GM23338 (cell line): ENCODE data around the gene GRIA2. TPM values are rescaled to one million over a fixed set of nuclear protein-coding genes. Genes with fewer than 3 reads are reported as not detected.

ENCODE experiments used
- ATAC-seq: fragments of 200-7000 bp; cut with Tn5 transposase; 3 replicates; pipeline ENCODE4 v1.9.1; 2020
- DNase-seq: peaks from one replicate; pipeline ENCODE4 v3.0.0-alpha.2; 2015; ENCODE audit warnings: low spot score
- H2AFZ ChIP-seq: fragments of 200-600 bp; sonication (generic); 2 replicates; pipeline ENCODE4 v1.8.0; 2016; ENCODE audit warnings: antibody characterized with exemption, mild to moderate bottlenecking, moderate library complexity
- H3F3A ChIP-seq: fragments of 200-600 bp; sonication (generic); replicated peaks from 2 replicates; pipeline ENCODE4 v1.8.0; 2017; ENCODE audit warnings: antibody characterized with exemption, mixed run types, low read depth
- H3K27ac ChIP-seq: fragments of 200-600 bp; sonication (generic); 2 replicates; pipeline ENCODE4 v1.6.1; 2016; ENCODE audit warnings: low read depth
- H3K27me3 ChIP-seq: fragments of 200-600 bp; sonication (generic); 2 replicates; pipeline ENCODE4 v1.8.0; 2016; ENCODE audit warnings: mild to moderate bottlenecking, mixed run types, moderate library complexity; ENCODE audit not compliant: insufficient read depth
- H3K36me3 ChIP-seq: fragments of 200-600 bp; sonication (generic); 2 replicates; pipeline ENCODE4 v1.8.0; 2016; ENCODE audit warnings: mild to moderate bottlenecking; ENCODE audit not compliant: insufficient read depth
- H3K4me1 ChIP-seq: fragments of 200-600 bp; sonication (generic); 2 replicates; pipeline ENCODE4 v1.8.0; 2016; ENCODE audit warnings: mild to moderate bottlenecking, moderate library complexity; ENCODE audit not compliant: insufficient read depth
- H3K4me2 ChIP-seq: fragments of 200-600 bp; sonication (generic); 2 replicates; pipeline ENCODE4 v1.7.1; 2017; ENCODE audit warnings: mixed run types
- H3K4me3 ChIP-seq: fragments of 200-600 bp; sonication (generic); 2 replicates; pipeline ENCODE4 v1.6.1; 2016; ENCODE audit warnings: mixed run types
- H3K79me2 ChIP-seq: fragments of 200-600 bp; sonication (generic); replicated peaks from 2 replicates; pipeline ENCODE4 v1.8.0; 2017; ENCODE audit warnings: mild to moderate bottlenecking; ENCODE audit not compliant: insufficient read depth
- H3K9me2 ChIP-seq: fragments of 200-600 bp; sonication (generic); 2 replicates; pipeline ENCODE4 v1.8.0; 2017; ENCODE audit not compliant: insufficient read depth
- H4K20me1 ChIP-seq: fragments of 200-600 bp; sonication (generic); replicated peaks from 2 replicates; pipeline ENCODE4 v1.8.0; 2017; ENCODE audit warnings: mild to moderate bottlenecking; ENCODE audit not compliant: insufficient read depth
- H3K27ac Mint-ChIP-seq: 2 replicates; pipeline ENCODE4 v1.8.0; 2020; ENCODE audit warnings: inconsistent platforms, mild to moderate bottlenecking, moderate library complexity, mixed read lengths
- H3K27me3 Mint-ChIP-seq: 3 replicates; pipeline ENCODE4 v1.8.0; 2022; ENCODE audit warnings: low read depth, mild to moderate bottlenecking, moderate library complexity, mixed read lengths, inconsistent platforms; ENCODE audit not compliant: insufficient read depth, poor library complexity
- H3K36me3 Mint-ChIP-seq: 3 replicates; pipeline ENCODE4 v1.8.0; 2021; ENCODE audit warnings: low read depth, mild to moderate bottlenecking, inconsistent platforms, moderate library complexity, mixed read lengths
- H3K4me1 Mint-ChIP-seq: 3 replicates; pipeline ENCODE4 v1.8.0; 2020; ENCODE audit warnings: mild to moderate bottlenecking, inconsistent platforms, mixed read lengths
- H3K4me3 Mint-ChIP-seq: 3 replicates; pipeline ENCODE4 v1.8.0; 2021; ENCODE audit warnings: moderate library complexity, mild to moderate bottlenecking, inconsistent platforms, mixed read lengths
- H3K9me3 Mint-ChIP-seq: 3 replicates; pipeline ENCODE4 v1.8.0; 2020; ENCODE audit warnings: moderate library complexity, mild to moderate bottlenecking, inconsistent platforms, mixed read lengths
- CREB1 ChIP-seq: fragments of 250-450 bp; sonication (Bioruptor Pico); IDR thresholded peaks from 2 replicates; pipeline ENCODE4 v1.5.0; 2020; ENCODE audit warnings: low read depth, mild to moderate bottlenecking, moderate library complexity
- CTCF ChIP-seq, 2 experiments: fragments of 200-600 bp in 1 of 2; sonication (generic) in 1 of 2; conservative IDR thresholded peaks; 2 replicates each; pipeline versions ENCODE4 v1.5.1 to v1.6.1; 2016 to 2017; ENCODE audit warnings: antibody characterized with exemption in 2 of 2, low read depth in 2 of 2, mild to moderate bottlenecking in 2 of 2, moderate library complexity in 1 of 2
- ETS1 ChIP-seq: IDR thresholded peaks from 2 replicates; pipeline ENCODE4 v1.6.1; 2016; ENCODE audit warnings: antibody characterized with exemption
- EZH2 ChIP-seq: fragments of 200-600 bp; sonication (generic); IDR thresholded peaks from one replicate; pipeline ENCODE4 v1.8.0; 2017; ENCODE audit warnings: antibody characterized with exemption, mild to moderate bottlenecking, low read depth; ENCODE audit not compliant: unreplicated experiment
- EZH2phosphoT487 ChIP-seq: fragments of 200-600 bp; sonication (generic); IDR thresholded peaks from one replicate; pipeline ENCODE4 v1.8.1; 2018; ENCODE audit warnings: antibody characterized with exemption; ENCODE audit not compliant: unreplicated experiment
- JUNB ChIP-seq: IDR thresholded peaks from one replicate; pipeline ENCODE4 v1.6.1; 2016; ENCODE audit warnings: antibody characterized with exemption; ENCODE audit not compliant: unreplicated experiment
- NANOG ChIP-seq: IDR thresholded peaks from 2 replicates; pipeline ENCODE4 v1.6.1; 2016; ENCODE audit warnings: antibody characterized with exemption, borderline replicate concordance
- POLR2AphosphoS5 ChIP-seq: IDR thresholded peaks from 2 replicates; pipeline ENCODE4 v1.6.1; 2016; ENCODE audit warnings: antibody characterized with exemption, low read depth
- REST ChIP-seq: IDR thresholded peaks from one replicate; pipeline ENCODE4 v1.6.1; 2018; ENCODE audit warnings: antibody characterized with exemption; ENCODE audit not compliant: unreplicated experiment
- STAT1 ChIP-seq: IDR thresholded peaks from one replicate; pipeline ENCODE4 v1.6.1; 2016; ENCODE audit warnings: antibody characterized with exemption; ENCODE audit not compliant: unreplicated experiment
- ZNF114 ChIP-seq: fragments of 250-450 bp; sonication (Bioruptor Pico); IDR thresholded peaks from 2 replicates; pipeline ENCODE4 v1.5.0; 2020; ENCODE audit warnings: mild to moderate bottlenecking, moderate library complexity
- ZNF331 ChIP-seq: fragments of 250-450 bp; sonication (Bioruptor Pico); IDR thresholded peaks from 2 replicates; pipeline ENCODE4 v1.5.0; 2020; ENCODE audit warnings: low read depth, mild to moderate bottlenecking, moderate library complexity
- ZNF462 ChIP-seq: fragments of 250-450 bp; sonication (Bioruptor Pico); IDR thresholded peaks from 2 replicates; pipeline ENCODE4 v1.5.0; 2020; ENCODE audit warnings: mild to moderate bottlenecking, moderate library complexity
- polyA plus RNA-seq: library from polyadenylated mRNA; unstranded; fragments of >200 nt; fragmentation: Nextera tagmentation; extraction: Ambion mirVana; gene quantifications from 2 replicates; pipeline ENCODE4 v1.2.1, GENCODE V29; 2016
- total RNA-seq: library from RNA; depleted of rRNA; stranded (reverse); fragments of >200 nt; shearing (Covaris generic); gene quantifications from 2 replicates; pipeline ENCODE4 v1.2.3, GENCODE V29; 2014

The GRIA2 gene
- total and polyA plus RNA-seq, 2 experiments from 2014 or later = not detected

GRCh38 chr4:157357887-157358286, 137.4 kb downstream of the GRIA2 start:
- H3K4me3 Mint-ChIP-seq = no peak overlapping the region
- ATAC-seq (no peak), DNase-seq (no peak)
- peaks cover 14% of the 10 kb centered on the region for H3K4me1 Mint-ChIP-seq
- no peak overlapping the region for H3K27ac Mint-ChIP-seq
- no peak overlapping the region for H3K27ac ChIP-seq
- TF ChIP-seq CREB1 (no peak), ZNF114 (CRISPR knock-in tag) (no peak), STAT1 (no peak), EZH2phosphoT487 (no peak), CTCF (conservative IDR thresholded peaks at IDR 0.05; ENCODE audit: low read depth in 2 of 2) (no peak), REST (no peak), POLR2AphosphoS5 (no peak), ETS1 (no peak), NANOG (no peak), EZH2 (no peak), ZNF462 (CRISPR knock-in tag) (no peak), ZNF331 (no peak), JUNB (no peak)
- H2AFZ ChIP-seq = no peak overlapping the region
- H3K9me2 ChIP-seq = 0 out of 2 replicates have a peak, but pooled peaks cover 3% of the 10 kb centered on the region
- H3K27me3 Mint-ChIP-seq = no peaks in the 10 kb centered on the region
- no peaks in the 10 kb centered on the region for H4K20me1 ChIP-seq
- H3K9me3 Mint-ChIP-seq = no peaks in the 10 kb centered on the region
- no peaks in the 10 kb centered on the region for H3K27me3 ChIP-seq
- no peaks in the 10 kb centered on the region for H3K79me2 ChIP-seq
- H3K36me3 Mint-ChIP-seq = no peaks in the 10 kb centered on the region
- H3K4me2 ChIP-seq = no peak overlapping the region
- peaks cover 7% of the 10 kb centered on the region for H3K4me1 ChIP-seq
- no peaks in the 10 kb centered on the region for H3K36me3 ChIP-seq
- H3K4me3 ChIP-seq = no peak overlapping the region
- no peaks in the 10 kb centered on the region for H3F3A ChIP-seq
